K562 (cell line): ENCODE data around the gene DUSP9. TPM values are rescaled to one million over a fixed set of nuclear protein-coding genes. Genes with fewer than 3 reads are reported as not detected.

ENCODE experiments used
- ATAC-seq: fragments of 200-7000 bp; cut with Tn5 transposase; 3 replicates; pipeline ENCODE4 v1.9.1; 2020; ENCODE audit warnings: moderate library complexity
- BruUV-seq: library from RNA; stranded (reverse); fragments of 400-500 nt; replicated peaks from 2 replicates; lab custom pipeline; 2021; lab: Mats Ljungman, UMichigan
- CTCF ChIA-PET: fragments of 300-600 bp; formaldehyde crosslinking; extraction: SDS; loops from one replicate; lab custom pipeline; 2021; ENCODE audit warnings: low intra/inter-chr PET ratio; lab: Yijun Ruan, JAX
- POLR2A ChIA-PET: fragments of 300-600, 350-650 bp; sonication (Branson Sonifier 250); formaldehyde crosslinking; extraction: SDS; loops from one replicate; lab custom pipeline; 2021; ENCODE audit warnings: antibody characterized with exemption, inconsistent platforms; lab: Yijun Ruan, JAX
- DNase-seq, 4 experiments: peaks; one replicate each; pipeline versions ENCODE4 v3.0.0 to v3.0.0-alpha.2; 2011 to 2018; ENCODE audit warnings: low spot score in 3 of 4, mixed read lengths in 3 of 4; ENCODE audit errors: extremely low read depth in 1 of 4
- FAIRE-seq: peaks from 2 replicates; lab custom pipeline; 2011; peaks lifted over from hg19 to GRCh38; lab: Jason Lieb, UNC
- H2AFZ ChIP-seq: 2 replicates; pipeline ENCODE4 v1.6.0; 2011; ENCODE audit warnings: low read depth, low read length, control low read depth, inconsistent platforms
- H3K27ac ChIP-seq: fragments of 200-600 bp; 3 replicates; pipeline ENCODE4 v1.8.0; 2011; ENCODE audit warnings: low read depth, mild to moderate bottlenecking, control low read depth, inconsistent platforms, low read length, moderate library complexity, mixed read lengths; ENCODE audit errors: extremely low read depth
- H3K27me3 ChIP-seq, 2 experiments: fragments of 300-600 bp in 1 of 2; 2 replicates in 1 of 2; 3 replicates in 1 of 2; pipeline versions ENCODE4 v1.6.0 to v1.8.0; 2011; ENCODE audit warnings: inconsistent platforms in 2 of 2, low read length in 2 of 2, mild to moderate bottlenecking in 1 of 2, mixed read lengths in 1 of 2, moderate library complexity in 1 of 2; ENCODE audit not compliant: control insufficient read depth in 2 of 2, insufficient read depth in 2 of 2
- H3K36me3 ChIP-seq: fragments of 300-600 bp; 3 replicates; pipeline ENCODE4 v1.8.0; 2011; ENCODE audit warnings: mild to moderate bottlenecking, low read length, inconsistent platforms; ENCODE audit not compliant: control insufficient read depth, insufficient read depth
- H3K4me1 ChIP-seq, 2 experiments: fragments of 200-600 bp in 1 of 2; replicated peaks in 1 of 2; 2 replicates in 1 of 2; 3 replicates in 1 of 2; pipeline versions ENCODE4 v1.5.1 to v1.8.0; 2011; ENCODE audit warnings: inconsistent platforms in 2 of 2, low read length in 2 of 2, mild to moderate bottlenecking in 1 of 2, mixed read lengths in 1 of 2, moderate library complexity in 1 of 2; ENCODE audit not compliant: control insufficient read depth in 2 of 2, insufficient read depth in 2 of 2
- H3K4me2 ChIP-seq: 2 replicates; pipeline ENCODE4 v1.6.1; 2011; ENCODE audit warnings: low read length, control low read depth, inconsistent platforms, mixed read lengths; ENCODE audit not compliant: insufficient read depth
- H3K4me3 ChIP-seq: fragments of 200-600 bp; sonication (generic), shearing (Covaris generic); 2 replicates; pipeline ENCODE4 v1.5.1; 2016; ENCODE audit warnings: control low read depth, inconsistent platforms
- H3K79me2 ChIP-seq: fragments of 200-600 bp; 3 replicates; pipeline ENCODE4 v1.8.0; 2011; ENCODE audit warnings: low read length, inconsistent platforms; ENCODE audit not compliant: control insufficient read depth, insufficient read depth
- H3K9ac ChIP-seq, 2 experiments: 2 replicates each; pipeline versions ENCODE4 v1.6.0 to v1.6.1; 2011; ENCODE audit warnings: low read depth in 2 of 2, low read length in 2 of 2, control low read depth in 1 of 2, inconsistent platforms in 1 of 2, mild to moderate bottlenecking in 1 of 2, mixed read lengths in 1 of 2; ENCODE audit not compliant: insufficient read depth in 1 of 2
- H3K9me1 ChIP-seq: one replicate; pipeline ENCODE4 v1.6.0; 2011; ENCODE audit warnings: inconsistent platforms, mild to moderate bottlenecking, low read length, moderate library complexity; ENCODE audit not compliant: control insufficient read depth, insufficient read depth
- H3K9me3 ChIP-seq: replicated peaks from 2 replicates; pipeline ENCODE4 v1.5.1; 2011; ENCODE audit warnings: low read depth, low read length, inconsistent platforms; ENCODE audit not compliant: control insufficient read depth, insufficient read depth
- H4K20me1 ChIP-seq: replicated peaks from 2 replicates; pipeline ENCODE4 v1.6.1; 2011; ENCODE audit warnings: low read length, inconsistent platforms, mixed read lengths; ENCODE audit not compliant: control insufficient read depth, insufficient read depth
- CBX1 ChIP-seq: sonication (generic); IDR thresholded peaks from 2 replicates; pipeline ENCODE4 v1.6.1; 2016; ENCODE audit warnings: antibody characterized with exemption, low read depth, mild to moderate bottlenecking
- EGR1 ChIP-seq: fragments of 450-650 bp; conservative IDR thresholded peaks from 2 replicates; pipeline ENCODE4 v1.6.1; 2017; ENCODE audit warnings: mild to moderate bottlenecking
- HDAC1 ChIP-seq, 2 experiments: fragments of 450-650 bp; IDR thresholded peaks; 2 replicates each; pipeline ENCODE4 v1.6.1; 2016 to 2017; ENCODE audit warnings: inconsistent platforms in 1 of 2, mild to moderate bottlenecking in 1 of 2, moderate library complexity in 1 of 2
- JUNB ChIP-seq: fragments of 450-650 bp; formaldehyde crosslinking; conservative IDR thresholded peaks from 2 replicates; pipeline ENCODE4 v1.4.0; 2020; ENCODE audit warnings: mild to moderate bottlenecking
- SLC30A9 ChIP-seq: fragments of 250-450 bp; sonication (Bioruptor Pico); IDR thresholded peaks from 2 replicates; pipeline ENCODE4 v1.8.0; 2022; ENCODE audit warnings: mild to moderate bottlenecking, moderate library complexity
- SMARCA4 ChIP-seq: fragments of 450-650 bp; IDR thresholded peaks from 2 replicates; pipeline ENCODE4 v1.6.1; 2016
- WGBS: fragments of 100-300 bp; shearing (Covaris generic); methylation state at CpG from one replicate; pipeline ENCODE4 v1.1.6; 2016; ENCODE audit warnings: low coverage, mixed read lengths; ENCODE audit not compliant: insufficient coverage; ENCODE audit errors: missing lambda C conversion rate; 5-methylcytosine and 5-hydroxymethylcytosine counted together
- in situ Hi-C: fragments of 300-500 bp; cut with MboI; formaldehyde crosslinking; loops from 4 replicates; pipeline ENCODE4 v1.15.0; 2018; ENCODE audit warnings: inconsistent platforms, mixed read lengths
- intact Hi-C: fragments of 100-400 bp; cut with micrococcal nuclease; formaldehyde crosslinking; loops from 2 replicates; pipeline ENCODE4 v1.14.2; 2022
- polyA plus RNA-seq, 8 experiments: library from polyadenylated mRNA; depleted of rRNA in 4 of 8; stranded (reverse) in 5 of 8; unstranded in 3 of 8; fragments of >200 nt; fragmentation: Nextera tagmentation in 2 of 8; fragmentation: Illumina TruSeq in 1 of 8; extraction: Ambion mirVana in 2 of 8; extraction: Trizol in 1 of 8; gene quantifications; 2 replicates each; pipeline versions ENCODE4 v1.2.1 to v1.2.3, GENCODE V29; 2011 to 2014; ENCODE audit warnings: inconsistent platforms in 1 of 8, missing spikeins in 1 of 8
- total RNA-seq, 7 experiments: library from RNA; depleted of rRNA in 6 of 7; stranded (reverse); fragments of >200 nt in 6 of 7; fragmentation: Illumina TruSeq in 2 of 7; extraction: Trizol in 2 of 7; gene quantifications; 2 replicates each; pipeline versions ENCODE4 v1.2.1 to v1.2.3, GENCODE V29; 2011 to 2021; ENCODE audit warnings: low replicate concordance in 1 of 7
- TF ChIP-seq, protein P1 (sequence below), 2 experiments: fragments of 150-350 bp in 1 of 2; IDR thresholded peaks; 2 replicates each; pipeline ENCODE4 v1.6.1; 2012 to 2016; ENCODE audit warnings: low read depth in 2 of 2, low read length in 2 of 2, mild to moderate bottlenecking in 1 of 2, moderate library complexity in 1 of 2
- TF ChIP-seq, protein P2 (sequence below): fragments of 450-650 bp; IDR thresholded peaks from 2 replicates; pipeline ENCODE4 v1.6.1; 2018; ENCODE audit warnings: mild to moderate bottlenecking, low read depth; ENCODE audit not compliant: partially characterized antibody
- TF ChIP-seq, protein P3 (sequence below): fragments of 450-650 bp; IDR thresholded peaks from 2 replicates; pipeline ENCODE4 v1.6.1; 2017; ENCODE audit warnings: antibody characterized with exemption
- TF ChIP-seq, protein P4 (sequence below), 2 experiments: IDR thresholded peaks; 2 replicates each; pipeline ENCODE4 v1.6.1; 2012; ENCODE audit warnings: improper control_type of control experiment in 2 of 2, low read depth in 2 of 2, low read length in 2 of 2, borderline replicate concordance in 1 of 2

The DUSP9 gene
- total and polyA plus RNA-seq, 9 of the 15 experiments (the other 6 are each of a cell fraction or from before 2014, with no cell fraction given) = 0.11 to 14.1 (median 5.5) TPM

DNA sequence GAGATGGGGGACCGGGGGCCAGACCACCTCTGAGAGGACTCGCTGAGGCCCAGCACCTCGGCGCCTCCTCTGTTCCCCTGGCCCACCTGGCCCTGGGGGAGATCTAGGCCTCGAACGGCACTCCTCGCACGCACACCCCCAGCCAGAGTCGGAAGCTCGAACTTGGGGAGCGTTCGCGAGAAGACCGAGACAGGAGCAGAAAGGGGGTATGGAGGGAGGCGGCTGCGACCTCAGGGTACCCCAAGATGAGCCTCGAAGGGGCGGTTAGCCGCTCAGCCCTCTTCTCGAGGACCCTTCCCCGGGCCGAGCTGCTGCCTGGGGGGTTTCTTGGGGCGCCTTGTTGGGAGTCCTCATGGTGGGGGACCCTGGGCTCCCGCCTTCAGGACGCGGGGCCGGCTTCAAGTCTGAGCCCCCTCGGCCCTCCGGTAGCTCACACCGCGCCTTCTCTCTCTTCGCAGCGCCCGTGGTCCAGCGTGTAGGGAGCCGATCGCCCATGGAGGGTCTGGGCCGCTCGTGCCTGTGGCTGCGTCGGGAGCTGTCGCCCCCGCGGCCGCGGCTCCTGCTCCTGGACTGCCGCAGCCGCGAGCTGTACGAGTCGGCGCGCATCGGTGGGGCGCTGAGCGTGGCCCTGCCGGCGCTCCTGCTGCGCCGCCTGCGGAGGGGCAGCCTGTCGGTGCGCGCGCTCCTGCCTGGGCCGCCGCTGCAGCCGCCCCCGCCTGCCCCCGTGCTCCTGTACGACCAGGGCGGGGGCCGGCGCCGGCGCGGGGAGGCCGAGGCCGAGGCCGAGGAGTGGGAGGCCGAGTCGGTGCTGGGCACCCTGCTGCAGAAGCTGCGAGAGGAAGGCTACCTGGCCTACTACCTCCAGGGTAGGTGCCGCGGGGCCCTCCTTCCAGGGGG is 706 bp downstream of the DUSP9 start:
- intact Hi-C loops = loop anchor here (5.0 kb wide), 3 partner anchors 35 to 110 kb away; no protein-coding TSS in a partner anchor
- ChIA-PET CTCF (interaction anchor here (0.6 to 0.7 kb wide), 2 partner anchors 38 to 101 kb away, joined by 3 to 4 read pairs; no protein-coding TSS in a partner anchor), POLR2A (interaction anchor here (0.6 to 1.4 kb wide), 4 partner anchors 15 to 1651 kb away, joined by 3 read pairs; no protein-coding TSS in a partner anchor)
- no peak for FAIRE-seq
- Histone ChIP-seq H3K36me3 (no peaks in the 10 kb centered on the region), H4K20me1 (no peaks in the 10 kb centered on the region), H2AFZ (no peak overlapping the region), H3K27ac (no peak overlapping the region), H3K27me3 (no peaks in the 10 kb centered on the region; a peak in 1 of 5 replicates), H3K4me1 (peaks cover 5 to 65% of the 10 kb centered on the region in 2 experiments; a peak in 3 of 5 replicates), H3K9me3 (no peaks in the 10 kb centered on the region), H3K4me3 (peak overlapping the region; percentile 29), H3K9ac (peak overlapping the region in 1 of 2 experiments; percentile 83; a peak in 2 of 4 replicates), H3K9me1 (no peaks in the 10 kb centered on the region), H3K79me2 (no peaks in the 10 kb centered on the region), H3K4me2 (peak overlapping the region; percentile 11; the same call in 1 of the 2 replicates)
- no peak for ATAC-seq
- in situ Hi-C loops = no loop called here
- WGBS = 86% methylated on average over 12 of the region's 85 CpGs
- DNase-seq = peak in 1 of 4 experiments; percentile 21
- no TSS peak for BruUV-seq
- TF ChIP-seq JUNB (CRISPR knock-in tag) (no peak), HDAC1 (IDR thresholded peaks at IDR 0.05) (no peak), SMARCA4 (no peak), CBX1 (no peak), EGR1 (no peak), SLC30A9 (CRISPR knock-in tag) (no peak)
- TF ChIP-seq, protein P1, sequence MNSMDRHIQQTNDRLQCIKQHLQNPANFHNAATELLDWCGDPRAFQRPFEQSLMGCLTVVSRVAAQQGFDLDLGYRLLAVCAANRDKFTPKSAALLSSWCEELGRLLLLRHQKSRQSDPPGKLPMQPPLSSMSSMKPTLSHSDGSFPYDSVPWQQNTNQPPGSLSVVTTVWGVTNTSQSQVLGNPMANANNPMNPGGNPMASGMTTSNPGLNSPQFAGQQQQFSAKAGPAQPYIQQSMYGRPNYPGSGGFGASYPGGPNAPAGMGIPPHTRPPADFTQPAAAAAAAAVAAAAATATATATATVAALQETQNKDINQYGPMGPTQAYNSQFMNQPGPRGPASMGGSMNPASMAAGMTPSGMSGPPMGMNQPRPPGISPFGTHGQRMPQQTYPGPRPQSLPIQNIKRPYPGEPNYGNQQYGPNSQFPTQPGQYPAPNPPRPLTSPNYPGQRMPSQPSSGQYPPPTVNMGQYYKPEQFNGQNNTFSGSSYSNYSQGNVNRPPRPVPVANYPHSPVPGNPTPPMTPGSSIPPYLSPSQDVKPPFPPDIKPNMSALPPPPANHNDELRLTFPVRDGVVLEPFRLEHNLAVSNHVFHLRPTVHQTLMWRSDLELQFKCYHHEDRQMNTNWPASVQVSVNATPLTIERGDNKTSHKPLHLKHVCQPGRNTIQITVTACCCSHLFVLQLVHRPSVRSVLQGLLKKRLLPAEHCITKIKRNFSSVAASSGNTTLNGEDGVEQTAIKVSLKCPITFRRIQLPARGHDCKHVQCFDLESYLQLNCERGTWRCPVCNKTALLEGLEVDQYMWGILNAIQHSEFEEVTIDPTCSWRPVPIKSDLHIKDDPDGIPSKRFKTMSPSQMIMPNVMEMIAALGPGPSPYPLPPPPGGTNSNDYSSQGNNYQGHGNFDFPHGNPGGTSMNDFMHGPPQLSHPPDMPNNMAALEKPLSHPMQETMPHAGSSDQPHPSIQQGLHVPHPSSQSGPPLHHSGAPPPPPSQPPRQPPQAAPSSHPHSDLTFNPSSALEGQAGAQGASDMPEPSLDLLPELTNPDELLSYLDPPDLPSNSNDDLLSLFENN (IDR thresholded peaks at IDR 0.05; ENCODE audit: low read depth in 2 of 2, low read length in 2 of 2) = no peak
- TF ChIP-seq, protein P2, sequence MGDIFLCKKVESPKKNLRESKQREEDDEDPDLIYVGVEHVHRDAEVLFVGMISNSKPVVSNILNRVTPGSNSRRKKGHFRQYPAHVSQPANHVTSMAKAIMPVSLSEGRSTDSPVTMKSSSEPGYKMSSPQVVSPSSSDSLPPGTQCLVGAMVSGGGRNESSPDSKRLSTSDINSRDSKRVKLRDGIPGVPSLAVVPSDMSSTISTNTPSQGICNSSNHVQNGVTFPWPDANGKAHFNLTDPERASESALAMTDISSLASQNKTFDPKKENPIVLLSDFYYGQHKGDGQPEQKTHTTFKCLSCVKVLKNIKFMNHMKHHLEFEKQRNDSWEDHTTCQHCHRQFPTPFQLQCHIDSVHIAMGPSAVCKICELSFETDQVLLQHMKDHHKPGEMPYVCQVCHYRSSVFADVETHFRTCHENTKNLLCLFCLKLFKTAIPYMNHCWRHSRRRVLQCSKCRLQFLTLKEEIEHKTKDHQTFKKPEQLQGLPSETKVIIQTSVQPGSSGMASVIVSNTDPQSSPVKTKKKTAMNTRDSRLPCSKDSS = no peak
- TF ChIP-seq, protein P3, sequence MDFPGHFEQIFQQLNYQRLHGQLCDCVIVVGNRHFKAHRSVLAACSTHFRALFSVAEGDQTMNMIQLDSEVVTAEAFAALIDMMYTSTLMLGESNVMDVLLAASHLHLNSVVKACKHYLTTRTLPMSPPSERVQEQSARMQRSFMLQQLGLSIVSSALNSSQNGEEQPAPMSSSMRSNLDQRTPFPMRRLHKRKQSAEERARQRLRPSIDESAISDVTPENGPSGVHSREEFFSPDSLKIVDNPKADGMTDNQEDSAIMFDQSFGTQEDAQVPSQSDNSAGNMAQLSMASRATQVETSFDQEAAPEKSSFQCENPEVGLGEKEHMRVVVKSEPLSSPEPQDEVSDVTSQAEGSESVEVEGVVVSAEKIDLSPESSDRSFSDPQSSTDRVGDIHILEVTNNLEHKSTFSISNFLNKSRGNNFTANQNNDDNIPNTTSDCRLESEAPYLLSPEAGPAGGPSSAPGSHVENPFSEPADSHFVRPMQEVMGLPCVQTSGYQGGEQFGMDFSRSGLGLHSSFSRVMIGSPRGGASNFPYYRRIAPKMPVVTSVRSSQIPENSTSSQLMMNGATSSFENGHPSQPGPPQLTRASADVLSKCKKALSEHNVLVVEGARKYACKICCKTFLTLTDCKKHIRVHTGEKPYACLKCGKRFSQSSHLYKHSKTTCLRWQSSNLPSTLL = no peak
- TF ChIP-seq, protein P4, sequence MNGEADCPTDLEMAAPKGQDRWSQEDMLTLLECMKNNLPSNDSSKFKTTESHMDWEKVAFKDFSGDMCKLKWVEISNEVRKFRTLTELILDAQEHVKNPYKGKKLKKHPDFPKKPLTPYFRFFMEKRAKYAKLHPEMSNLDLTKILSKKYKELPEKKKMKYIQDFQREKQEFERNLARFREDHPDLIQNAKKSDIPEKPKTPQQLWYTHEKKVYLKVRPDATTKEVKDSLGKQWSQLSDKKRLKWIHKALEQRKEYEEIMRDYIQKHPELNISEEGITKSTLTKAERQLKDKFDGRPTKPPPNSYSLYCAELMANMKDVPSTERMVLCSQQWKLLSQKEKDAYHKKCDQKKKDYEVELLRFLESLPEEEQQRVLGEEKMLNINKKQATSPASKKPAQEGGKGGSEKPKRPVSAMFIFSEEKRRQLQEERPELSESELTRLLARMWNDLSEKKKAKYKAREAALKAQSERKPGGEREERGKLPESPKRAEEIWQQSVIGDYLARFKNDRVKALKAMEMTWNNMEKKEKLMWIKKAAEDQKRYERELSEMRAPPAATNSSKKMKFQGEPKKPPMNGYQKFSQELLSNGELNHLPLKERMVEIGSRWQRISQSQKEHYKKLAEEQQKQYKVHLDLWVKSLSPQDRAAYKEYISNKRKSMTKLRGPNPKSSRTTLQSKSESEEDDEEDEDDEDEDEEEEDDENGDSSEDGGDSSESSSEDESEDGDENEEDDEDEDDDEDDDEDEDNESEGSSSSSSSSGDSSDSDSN (IDR thresholded peaks at IDR 0.05; ENCODE audit: borderline replicate concordance in 1 of 2, low read depth in 2 of 2, low read length in 2 of 2) = no peak
